GM12878 (cell line): ENCODE data around the gene TAS2R60.

Source experiments
- CREB1 ChIP-seq: IDR thresholded peaks from 2 replicates; pipeline ENCODE4 v1.6.1; 2012; ENCODE audit warnings: low read depth, mild to moderate bottlenecking, inconsistent platforms
- CTCF ChIP-seq, 3 experiments: IDR thresholded peaks in 2 of 3; conservative IDR thresholded peaks in 1 of 3; 2 replicates each; pipeline ENCODE4 v1.5.1; 2011; ENCODE audit warnings: low read depth in 3 of 3, low read length in 3 of 3, mild to moderate bottlenecking in 3 of 3, control low read depth in 2 of 3, moderate library complexity in 2 of 3, inconsistent platforms in 1 of 3, mixed read lengths in 1 of 3; ENCODE audit not compliant: control insufficient read depth in 2 of 3, insufficient read depth in 1 of 3; ENCODE audit errors: extremely low read depth in 1 of 3
- EGR1 ChIP-seq, 2 experiments: IDR thresholded peaks; 1 replicate in 1 of 2; 2 replicates in 1 of 2; pipeline ENCODE4 v1.6.1; 2011 to 2012; ENCODE audit warnings: low read depth in 2 of 2, low read length in 2 of 2, borderline replicate concordance in 1 of 2, mild to moderate bottlenecking in 1 of 2, moderate library complexity in 1 of 2
- EZH2 ChIP-seq: IDR thresholded peaks from 2 replicates; pipeline ENCODE4 v1.6.1; 2012; ENCODE audit warnings: low read depth, mild to moderate bottlenecking, control low read depth, inconsistent platforms, low read length, borderline replicate concordance; ENCODE audit not compliant: control insufficient read depth
- POLR2A ChIP-seq: IDR thresholded peaks from 2 replicates; pipeline ENCODE4 v1.6.1; 2011; ENCODE audit warnings: low read depth, mild to moderate bottlenecking, low read length
- RBBP5 ChIP-seq: fragments of 200-600 bp; sonication (generic); conservative IDR thresholded peaks from 2 replicates; pipeline ENCODE4 v1.6.1; 2016
- RFX5 ChIP-seq: IDR thresholded peaks from 2 replicates; pipeline ENCODE4 v1.6.1; 2011; ENCODE audit warnings: low read depth, low read length, improper control_type of control experiment
- SMAD1 ChIP-seq: fragments of 450-650 bp; IDR thresholded peaks from 2 replicates; pipeline ENCODE4 v1.6.1; 2018; ENCODE audit warnings: mild to moderate bottlenecking, low read depth; ENCODE audit not compliant: partially characterized antibody
- YBX1 ChIP-seq: fragments of 450-650 bp; IDR thresholded peaks from 2 replicates; pipeline ENCODE4 v1.6.1; 2016; ENCODE audit warnings: antibody characterized with exemption
- ZNF622 ChIP-seq: fragments of 450-650 bp; IDR thresholded peaks from 2 replicates; pipeline ENCODE4 v1.6.1; 2017; ENCODE audit warnings: mild to moderate bottlenecking, inconsistent platforms
- TF ChIP-seq, protein P1 (sequence below): IDR thresholded peaks from 2 replicates; pipeline ENCODE4 v1.6.1; 2012; ENCODE audit warnings: low read depth, low read length, improper control_type of control experiment

GRCh38 chr7:143395187-143396149, 47.8 kb upstream of the TAS2R60 start:
- no peak for TF ChIP-seq SMAD1
- no peak for TF ChIP-seq RBBP5
- peak in 1 of 3 experiments; percentile 25; a peak in 1 of 6 replicates for TF ChIP-seq CTCF (IDR thresholded peaks at IDR 0.05 in 2 of 3, conservative IDR thresholded peaks at IDR 0.05 in 1 of 3; ENCODE audit: control insufficient read depth in 2 of 3, extremely low read depth in 1 of 3, insufficient read depth in 1 of 3, low read depth in 3 of 3, low read length in 3 of 3)
- no peak for TF ChIP-seq YBX1
- no peak for TF ChIP-seq RFX5
- TF ChIP-seq POLR2A, result no peak; the same call in 1 of the 2 replicates
- TF ChIP-seq, protein P1, sequence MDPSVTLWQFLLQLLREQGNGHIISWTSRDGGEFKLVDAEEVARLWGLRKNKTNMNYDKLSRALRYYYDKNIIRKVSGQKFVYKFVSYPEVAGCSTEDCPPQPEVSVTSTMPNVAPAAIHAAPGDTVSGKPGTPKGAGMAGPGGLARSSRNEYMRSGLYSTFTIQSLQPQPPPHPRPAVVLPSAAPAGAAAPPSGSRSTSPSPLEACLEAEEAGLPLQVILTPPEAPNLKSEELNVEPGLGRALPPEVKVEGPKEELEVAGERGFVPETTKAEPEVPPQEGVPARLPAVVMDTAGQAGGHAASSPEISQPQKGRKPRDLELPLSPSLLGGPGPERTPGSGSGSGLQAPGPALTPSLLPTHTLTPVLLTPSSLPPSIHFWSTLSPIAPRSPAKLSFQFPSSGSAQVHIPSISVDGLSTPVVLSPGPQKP, result no peak
- no peak for TF ChIP-seq CREB1
- TF ChIP-seq ZNF622, result no peak
- no peak for TF ChIP-seq EZH2
- TF ChIP-seq EGR1 (IDR thresholded peaks at IDR 0.05; ENCODE audit: borderline replicate concordance in 1 of 2, low read depth in 2 of 2, low read length in 2 of 2), result no peak
